Fibroblast of peridontal ligament (primary cell): Measurements from ENCODE around the gene EDN2.

Experiments
- DNase-seq: peaks from one replicate; pipeline ENCODE4 v3.0.0-alpha.2; 2010; ENCODE audit errors: extremely low read depth

EDN2 gene

GRCh38 chr1:41484402-41485241, at the start of gene EDN2:
Gene EDN2, minus strand, starts transcription at chr1:41484683. Its CDS starts 82 bp downstream, at chr1:41484601.
- DNase-seq = no peak

- no peak for DNase-seq
These were observed 49.2 kb upstream of the EDN2 start for GRCh38 chr1:41533731-41534080.

- DNase-seq = no peak
These were observed 48.7 kb upstream of the EDN2 start for GRCh38 chr1:41533016-41533730.

GRCh38 chr1:41532206-41532975, 47.9 kb upstream of the EDN2 start:
- DNase-seq = no peak

- no peak for DNase-seq
These were observed 45.9 kb upstream of the EDN2 start for GRCh38 chr1:41530411-41530810.

- DNase-seq = no peak
These were observed 45.3 kb upstream of the EDN2 start for GRCh38 chr1:41529621-41530395.

- DNase-seq = no peak
These were observed 44.5 kb upstream of the EDN2 start for GRCh38 chr1:41528726-41529605.

GRCh38 chr1:41528106-41528505, 43.6 kb upstream of the EDN2 start:
- no peak for DNase-seq

- DNase-seq = no peak
These were observed 42.6 kb upstream of the EDN2 start for GRCh38 chr1:41526956-41527561.

- DNase-seq = no peak
These were observed 41.6 kb upstream of the EDN2 start for GRCh38 chr1:41525891-41526587.

- DNase-seq = no peak
These were observed 40.5 kb upstream of the EDN2 start for GRCh38 chr1:41524676-41525675.

- DNase-seq = no peak
These were observed 39.6 kb upstream of the EDN2 start for GRCh38 chr1:41523949-41524675.

GRCh38 chr1:41523071-41523470, 38.6 kb upstream of the EDN2 start:
- DNase-seq = no peak

GRCh38 chr1:41521766-41522165, 37.3 kb upstream of the EDN2 start:
- DNase-seq = no peak

- no peak for DNase-seq
These were observed 36.7 kb upstream of the EDN2 start for GRCh38 chr1:41520951-41521752.

GRCh38 chr1:41519667-41520066, 35.2 kb upstream of the EDN2 start:
- DNase-seq = no peak

- DNase-seq = no peak
These were observed 34.0 kb upstream of the EDN2 start for GRCh38 chr1:41518471-41518870.
